HepG2 (cell line): ENCODE results near the gene HPS1. TPM values are rescaled to one million over a fixed set of nuclear protein-coding genes. Genes with fewer than 3 reads are reported as not detected.

ENCODE experiments used
- ATAC-seq: fragments of 200-7000 bp; cut with Tn5 transposase; 3 replicates; pipeline ENCODE4 v1.9.1; 2020; ENCODE audit warnings: mild to moderate bottlenecking, moderate library complexity
- BruUV-seq: library from RNA; stranded (reverse); fragments of 400-500 nt; replicated peaks from 2 replicates; lab custom pipeline; 2021; lab: Mats Ljungman, UMichigan
- CTCF ChIA-PET: fragments of 300-600 bp; formaldehyde crosslinking; extraction: SDS; loops from one replicate; lab custom pipeline; 2021; ENCODE audit warnings: low total read pairs, inconsistent platforms, low intra/inter-chr PET ratio; lab: Yijun Ruan, JAX
- POLR2A ChIA-PET: fragments of 350-600 bp; sonication (Branson Sonifier 250); formaldehyde crosslinking; loops from one replicate; lab custom pipeline; 2020; ENCODE audit warnings: antibody characterized with exemption, inconsistent platforms; lab: Yijun Ruan, JAX
- DNase-seq: peaks from one replicate; pipeline ENCODE4 v3.0.0-alpha.2; 2015; ENCODE audit warnings: low spot score
- FAIRE-seq: peaks from 3 replicates; lab custom pipeline; 2011; peaks lifted over from hg19 to GRCh38; lab: Jason Lieb, UNC
- H2AFZ ChIP-seq: one replicate; pipeline ENCODE4 v1.6.1; 2011; ENCODE audit warnings: low read length, inconsistent platforms
- H3K27ac ChIP-seq: fragments of 300-600 bp; 3 replicates; pipeline ENCODE4 v1.8.0; 2011; ENCODE audit warnings: mixed run types, mild to moderate bottlenecking, mixed read lengths, low read length, inconsistent platforms; ENCODE audit not compliant: insufficient read depth; ENCODE audit errors: extremely low read length
- H3K27me3 ChIP-seq, 2 experiments: fragments of 200-600 bp in 1 of 2; 2 replicates in 1 of 2; 3 replicates in 1 of 2; pipeline versions ENCODE4 v1.6.0 to v1.8.0; 2011; ENCODE audit warnings: low read length in 2 of 2, mild to moderate bottlenecking in 2 of 2, moderate library complexity in 2 of 2, inconsistent platforms in 1 of 2; ENCODE audit not compliant: insufficient read depth in 2 of 2, control insufficient read depth in 1 of 2
- H3K36me3 ChIP-seq, 2 experiments: fragments of 200-600 bp in 1 of 2; replicated peaks in 1 of 2; 2 replicates in 1 of 2; 3 replicates in 1 of 2; pipeline versions ENCODE4 v1.5.1 to v1.8.0; 2011; ENCODE audit warnings: low read length in 2 of 2, inconsistent platforms in 1 of 2; ENCODE audit not compliant: insufficient read depth in 2 of 2, control insufficient read depth in 1 of 2
- H3K4me1 ChIP-seq: 2 replicates; pipeline ENCODE4 v1.5.1; 2012; ENCODE audit warnings: low read length, inconsistent platforms; ENCODE audit not compliant: insufficient read depth
- H3K4me2 ChIP-seq: 2 replicates; pipeline ENCODE4 v1.6.0; 2011; ENCODE audit warnings: low read depth, low read length, inconsistent platforms
- H3K4me3 ChIP-seq, 3 experiments: fragments of 200-600 bp in 1 of 3; sonication (generic), shearing (Covaris generic) in 1 of 3; replicated peaks in 1 of 3; 2 replicates each; pipeline ENCODE4 v1.5.1; 2011 to 2016; ENCODE audit warnings: low read length in 3 of 3, inconsistent platforms in 2 of 3, low read depth in 2 of 3, mild to moderate bottlenecking in 2 of 3, control low read depth in 1 of 3, mixed read lengths in 1 of 3; ENCODE audit not compliant: insufficient read depth in 1 of 3
- H3K79me2 ChIP-seq: one replicate; pipeline ENCODE4 v1.6.1; 2011; ENCODE audit warnings: low read length, inconsistent platforms; ENCODE audit not compliant: insufficient read depth
- H3K9ac ChIP-seq: 2 replicates; pipeline ENCODE4 v1.6.0; 2011; ENCODE audit warnings: mild to moderate bottlenecking, low read depth, low read length, inconsistent platforms; ENCODE audit not compliant: insufficient read depth
- H3K9me3 ChIP-seq: 2 replicates; pipeline ENCODE4 v1.5.1; 2012; ENCODE audit warnings: mild to moderate bottlenecking, low read length
- H4K20me1 ChIP-seq: 2 replicates; pipeline ENCODE4 v1.6.0; 2011; ENCODE audit warnings: inconsistent platforms, mild to moderate bottlenecking, low read length, moderate library complexity; ENCODE audit not compliant: insufficient read depth
- CERS6 ChIP-seq: sonication (generic); formaldehyde crosslinking; IDR thresholded peaks from 2 replicates; pipeline ENCODE4 v1.5.0; 2020; ENCODE audit warnings: missing genetic modification reagents
- FUBP1 ChIP-seq: sonication (generic); formaldehyde crosslinking; IDR thresholded peaks from 2 replicates; pipeline ENCODE4 v1.5.1; 2020; ENCODE audit warnings: missing genetic modification reagents, mild to moderate bottlenecking, borderline replicate concordance
- IKZF4 ChIP-seq: sonication (generic); formaldehyde crosslinking; IDR thresholded peaks from 2 replicates; pipeline ENCODE4 v1.5.1; 2020; ENCODE audit warnings: borderline replicate concordance, mild to moderate bottlenecking, low read depth, missing genetic modification reagents; ENCODE audit errors: not compliant biosample characterization
- KLF13 ChIP-seq: sonication (generic); formaldehyde crosslinking; IDR thresholded peaks from 2 replicates; pipeline ENCODE4 v1.4.0; 2020; ENCODE audit warnings: mild to moderate bottlenecking, missing genetic modification reagents
- NR1H2 ChIP-seq: sonication (generic); formaldehyde crosslinking; IDR thresholded peaks from 2 replicates; pipeline ENCODE4 v1.8.1; 2022; ENCODE audit warnings: low read depth, missing genetic modification reagents, borderline replicate concordance
- PBX2 ChIP-seq: IDR thresholded peaks from 2 replicates; pipeline ENCODE4 v1.6.1; 2016; ENCODE audit warnings: control low read depth
- RFX1 ChIP-seq: fragments of 450-650 bp; IDR thresholded peaks from 2 replicates; pipeline ENCODE4 v1.6.1; 2017
- RFXANK ChIP-seq: IDR thresholded peaks from 2 replicates; pipeline ENCODE4 v1.6.1; 2016
- TEAD3 ChIP-seq: optimal IDR thresholded peaks from 2 replicates; pipeline ENCODE3; 2016; ENCODE audit warnings: borderline replicate concordance
- ZBTB37 ChIP-seq: sonication (generic); formaldehyde crosslinking; IDR thresholded peaks from 2 replicates; pipeline ENCODE4 v1.4.0; 2020; ENCODE audit warnings: mild to moderate bottlenecking, missing genetic modification reagents
- ZNF543 ChIP-seq: sonication (generic); formaldehyde crosslinking; IDR thresholded peaks from 2 replicates; pipeline ENCODE4 v1.4.0; 2020; ENCODE audit warnings: mild to moderate bottlenecking, missing genetic modification reagents
- ZNF558 ChIP-seq: sonication (generic); formaldehyde crosslinking; IDR thresholded peaks from 2 replicates; pipeline ENCODE4 v1.9.0; 2022; ENCODE audit warnings: mild to moderate bottlenecking, missing genetic modification reagents, borderline replicate concordance
- ZNF629 ChIP-seq: sonication (generic); formaldehyde crosslinking; conservative IDR thresholded peaks from 2 replicates; pipeline ENCODE4 v1.5.0; 2020; ENCODE audit warnings: missing genetic modification reagents
- ZNF770 ChIP-seq: sonication (generic); formaldehyde crosslinking; IDR thresholded peaks from 2 replicates; pipeline ENCODE4 v1.5.0; 2020; ENCODE audit warnings: mild to moderate bottlenecking, missing genetic modification reagents
- WGBS: methylation state at CpG from one replicate; pipeline ENCODE4 v1.1.6; 2017; ENCODE audit warnings: low lambda C conversion rate; 5-methylcytosine and 5-hydroxymethylcytosine counted together
- in situ Hi-C: cut with HindIII; loops from 2 replicates; pipeline ENCODE4 v1.10.0; 2017; ENCODE audit warnings: low pct_unique_long_range_greater_than_20kb; ENCODE audit not compliant: extremely low pct_ligation_motif_present
- intact Hi-C: fragments of 100-400 bp; cut with micrococcal nuclease; formaldehyde crosslinking; loops from one replicate; pipeline ENCODE4 v1.10.0; 2022; ENCODE audit not compliant: unreplicated experiment
- polyA plus RNA-seq, 8 experiments: library from polyadenylated mRNA; depleted of rRNA in 3 of 8; stranded (reverse) in 7 of 8; unstranded in 1 of 8; fragments of >200 nt; fragmentation: Illumina TruSeq in 4 of 8; extraction: Trizol in 4 of 8; gene quantifications; 2 replicates each; pipeline versions ENCODE4 v1.2.1 to v1.2.3, GENCODE V29; 2011 to 2016; ENCODE audit warnings: low read depth in 4 of 8, missing spikeins in 1 of 8, mixed read lengths in 1 of 8; ENCODE audit not compliant: insufficient read depth in 1 of 8
- total RNA-seq, 5 experiments: library from RNA; depleted of rRNA; stranded (reverse); fragments of >200 nt; fragmentation: Illumina TruSeq; extraction: Trizol; gene quantifications; 2 replicates each; pipeline ENCODE4 v1.2.3, GENCODE V29; 2016; ENCODE audit warnings: low read depth in 1 of 5

Gene HPS1
- total and polyA plus RNA-seq, 2 of the 13 experiments (the other 11 are each of a cell fraction or from before 2014, with no cell fraction given), result 24.6 to 25.8 TPM

GRCh38 chr10:98433881-98434732, 12.6 kb downstream of the HPS1 start (continued):
- TF ChIP-seq PBX2 (CRISPR knock-in tag), result no peak
- TF ChIP-seq IKZF4 (CRISPR knock-in tag), result no peak
- no peak for TF ChIP-seq ZNF629 (CRISPR knock-in tag)
- no peak for TF ChIP-seq KLF13 (CRISPR knock-in tag)
- TF ChIP-seq ZNF558 (CRISPR knock-in tag), result no peak

GRCh38 chr10:98433371-98433770, 13.4 kb downstream of the HPS1 start:
- Histone ChIP-seq H3K4me3 (no peak overlapping the region), H3K27ac (no peak overlapping the region), H3K4me2 (no peak overlapping the region), H3K4me1 (no peaks in the 10 kb centered on the region), H3K79me2 (no peaks in the 10 kb centered on the region), H3K9me3 (no peaks in the 10 kb centered on the region), H3K36me3 (peaks cover 19 to 69% of the 10 kb centered on the region in 2 experiments), H2AFZ (no peak overlapping the region), H3K9ac (no peak overlapping the region), H3K27me3 (no peaks in the 10 kb centered on the region), H4K20me1 (no peaks in the 10 kb centered on the region)
- no TSS peak for BruUV-seq
- POLR2A ChIA-PET, result interaction anchor here (1.3 to 1.7 kb wide), 2 partner anchors 11 to 18 kb away, joined by 4 to 6 read pairs; partner anchors contain the start of gene PYROXD2
- WGBS, result 95% methylated on average over 1 of the region's 1 CpG
- in situ Hi-C loops (no loop called here), intact Hi-C loops (no loop called here)
- no peak for DNase-seq
- ATAC-seq, result no peak
- CTCF ChIA-PET, result no interaction called here
- no peak for FAIRE-seq
- TF ChIP-seq ZNF543 (CRISPR knock-in tag) (no peak), ZBTB37 (CRISPR knock-in tag) (no peak), CERS6 (no peak), NR1H2 (no peak), RFXANK (CRISPR knock-in tag) (no peak), TEAD3 (CRISPR knock-in tag) (no peak), FUBP1 (CRISPR knock-in tag) (no peak), RFX1 (no peak), ZNF770 (CRISPR knock-in tag) (no peak)
